Body of pancreas (tissue), 4 donors: ENCODE data around the gene ATXN7.

Experiments used
- POLR2A ChIP-seq, 3 donors: fragments of 450-650 bp; IDR thresholded peaks; one replicate each; pipeline ENCODE4 v1.6.1; 2016; ENCODE audit warnings: antibody characterized with exemption in 3 of 3, mild to moderate bottlenecking in 2 of 3
- TF ChIP-seq, protein P1 (sequence below), 7 experiments: fragments of 450-650 bp in 4 of 7; fragments of 200-600 bp in 3 of 7; sonication (generic) in 3 of 7; IDR thresholded peaks; one replicate each; pipeline ENCODE4 v1.5.1; 2016 to 2019; ENCODE audit warnings: antibody characterized with exemption in 7 of 7

DNA sequence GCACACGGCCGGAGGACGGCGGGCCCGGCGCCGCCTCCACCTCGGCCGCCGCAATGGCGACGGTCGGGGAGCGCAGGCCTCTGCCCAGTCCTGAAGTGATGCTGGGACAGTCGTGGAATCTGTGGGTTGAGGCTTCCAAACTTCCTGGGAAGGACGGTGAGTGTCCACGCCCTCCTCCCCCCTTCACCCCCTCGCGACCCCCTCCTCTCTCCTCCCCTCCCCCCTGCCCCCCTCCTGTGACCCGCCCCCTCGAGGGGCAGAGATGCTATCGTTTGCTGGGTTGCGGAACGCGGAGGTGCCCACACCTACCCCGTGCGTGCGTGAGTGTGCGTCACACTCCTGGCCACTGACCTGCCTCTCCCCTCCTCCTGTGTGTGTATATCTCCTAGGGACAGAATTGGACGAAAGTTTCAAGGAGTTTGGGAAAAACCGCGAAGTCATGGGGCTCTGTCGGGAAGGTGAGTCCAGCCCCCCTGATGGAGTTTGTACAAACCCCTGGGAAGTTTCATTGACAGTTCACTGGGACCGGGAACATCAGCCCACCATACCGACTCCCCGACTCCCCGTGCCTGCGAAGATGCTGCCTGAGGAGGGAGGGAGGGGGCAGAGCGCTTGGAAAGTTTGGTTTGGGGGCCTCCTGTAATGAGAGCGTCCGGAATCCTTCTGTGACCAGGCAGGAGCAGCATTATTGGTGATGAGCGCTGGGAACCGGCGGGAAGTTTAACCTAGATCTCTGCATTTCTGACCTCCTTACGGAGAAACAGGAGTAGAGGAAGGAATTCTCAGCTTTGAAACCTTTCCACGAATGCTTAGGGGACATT, 49.3 kb downstream of the ATXN7 start:
- TF ChIP-seq POLR2A (IDR thresholded peaks at IDR 0.05) = peak in 1 of 3 donors; percentile 52
- TF ChIP-seq, protein P1, sequence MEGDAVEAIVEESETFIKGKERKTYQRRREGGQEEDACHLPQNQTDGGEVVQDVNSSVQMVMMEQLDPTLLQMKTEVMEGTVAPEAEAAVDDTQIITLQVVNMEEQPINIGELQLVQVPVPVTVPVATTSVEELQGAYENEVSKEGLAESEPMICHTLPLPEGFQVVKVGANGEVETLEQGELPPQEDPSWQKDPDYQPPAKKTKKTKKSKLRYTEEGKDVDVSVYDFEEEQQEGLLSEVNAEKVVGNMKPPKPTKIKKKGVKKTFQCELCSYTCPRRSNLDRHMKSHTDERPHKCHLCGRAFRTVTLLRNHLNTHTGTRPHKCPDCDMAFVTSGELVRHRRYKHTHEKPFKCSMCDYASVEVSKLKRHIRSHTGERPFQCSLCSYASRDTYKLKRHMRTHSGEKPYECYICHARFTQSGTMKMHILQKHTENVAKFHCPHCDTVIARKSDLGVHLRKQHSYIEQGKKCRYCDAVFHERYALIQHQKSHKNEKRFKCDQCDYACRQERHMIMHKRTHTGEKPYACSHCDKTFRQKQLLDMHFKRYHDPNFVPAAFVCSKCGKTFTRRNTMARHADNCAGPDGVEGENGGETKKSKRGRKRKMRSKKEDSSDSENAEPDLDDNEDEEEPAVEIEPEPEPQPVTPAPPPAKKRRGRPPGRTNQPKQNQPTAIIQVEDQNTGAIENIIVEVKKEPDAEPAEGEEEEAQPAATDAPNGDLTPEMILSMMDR (IDR thresholded peaks at IDR 0.05) = no peak
